DND-41 (cell line): Measurements from ENCODE around the gene GALNT13.

Experiments
- ATAC-seq: fragments of 200-7000 bp; cut with Tn5 transposase; 3 replicates; pipeline ENCODE4 v1.9.1; 2021; ENCODE audit warnings: low read depth; ENCODE audit not compliant: insufficient read depth
- DNase-seq: peaks from one replicate; pipeline ENCODE4 v3.0.0-alpha.2; 2020
- H2AFZ ChIP-seq: 2 replicates; pipeline ENCODE4 v1.6.0; 2012; ENCODE audit warnings: low read depth, low read length
- H3K27ac ChIP-seq: 2 replicates; pipeline ENCODE4 v1.5.1; 2012; ENCODE audit warnings: low read length, inconsistent platforms
- H3K27me3 ChIP-seq: fragments of 200-600 bp; sonication (generic); 2 replicates; pipeline ENCODE4 v1.6.0; 2012; ENCODE audit warnings: low read length, mild to moderate bottlenecking, inconsistent platforms; ENCODE audit not compliant: insufficient read depth, poor library complexity
- H3K36me3 ChIP-seq: 2 replicates; pipeline ENCODE4 v1.5.1; 2012; ENCODE audit warnings: low read length, inconsistent platforms; ENCODE audit not compliant: insufficient read depth
- H3K4me1 ChIP-seq: 2 replicates; pipeline ENCODE4 v1.5.1; 2012; ENCODE audit warnings: mild to moderate bottlenecking, low read length; ENCODE audit not compliant: insufficient read depth
- H3K4me2 ChIP-seq: 2 replicates; pipeline ENCODE4 v1.6.0; 2012; ENCODE audit warnings: mild to moderate bottlenecking, moderate library complexity, low read length, inconsistent platforms; ENCODE audit not compliant: insufficient read depth
- H3K4me3 ChIP-seq, 2 experiments: fragments of 200-600 bp in 1 of 2; shearing (Covaris generic) in 1 of 2; 2 replicates each; pipeline ENCODE4 v1.5.1; 2012 to 2016; ENCODE audit warnings: inconsistent platforms in 2 of 2, low read length in 2 of 2, mild to moderate bottlenecking in 2 of 2, low read depth in 1 of 2, moderate library complexity in 1 of 2
- H3K79me2 ChIP-seq: 2 replicates; pipeline ENCODE4 v1.6.0; 2012; ENCODE audit warnings: low read length, inconsistent platforms; ENCODE audit not compliant: insufficient read depth
- H3K9ac ChIP-seq: 2 replicates; pipeline ENCODE4 v1.6.0; 2012; ENCODE audit warnings: low read depth, mild to moderate bottlenecking, inconsistent platforms, low read length, moderate library complexity
- H3K9me3 ChIP-seq: 2 replicates; pipeline ENCODE4 v1.5.1; 2012; ENCODE audit warnings: low read length, moderate library complexity, mild to moderate bottlenecking, inconsistent platforms; ENCODE audit not compliant: insufficient read depth, severe bottlenecking
- H4K20me1 ChIP-seq: 2 replicates; pipeline ENCODE4 v1.6.0; 2012; ENCODE audit warnings: low read length; ENCODE audit not compliant: insufficient read depth
- CTCF ChIP-seq: IDR thresholded peaks from 2 replicates; pipeline ENCODE4 v1.5.1; 2012; ENCODE audit warnings: borderline replicate concordance, low read length, moderate library complexity, mild to moderate bottlenecking; ENCODE audit not compliant: poor library complexity, severe bottlenecking; ENCODE audit errors: extremely low read depth
- EZH2 ChIP-seq: IDR thresholded peaks from 3 replicates; pipeline ENCODE4 v1.6.1; 2012; ENCODE audit warnings: borderline replicate concordance, low read depth, mild to moderate bottlenecking, moderate library complexity, low read length, inconsistent platforms; ENCODE audit not compliant: severe bottlenecking

GALNT13 gene

GRCh38 chr2:153935511-153935910 lies 63.8 kb downstream of the GALNT13 start:
- no peak for DNase-seq
- H3K4me2 ChIP-seq, result no peak overlapping the region
- no peaks in the 10 kb centered on the region for H3K79me2 ChIP-seq
- no peaks in the 10 kb centered on the region for H3K4me1 ChIP-seq
- no peaks in the 10 kb centered on the region for H3K9me3 ChIP-seq
- no peak overlapping the region for H2AFZ ChIP-seq
- no peak overlapping the region for H3K9ac ChIP-seq
- H3K4me3 ChIP-seq, result no peak overlapping the region
- no peak for ATAC-seq
- H4K20me1 ChIP-seq, result no peaks in the 10 kb centered on the region
- no peak overlapping the region for H3K27ac ChIP-seq
- TF ChIP-seq EZH2 (no peak), CTCF (no peak)
- H3K36me3 ChIP-seq, result no peaks in the 10 kb centered on the region
- no peaks in the 10 kb centered on the region for H3K27me3 ChIP-seq

- Histone ChIP-seq H3K27me3 (no peaks in the 10 kb centered on the region), H3K36me3 (no peaks in the 10 kb centered on the region), H3K4me3 (no peak overlapping the region), H3K9ac (no peak overlapping the region), H4K20me1 (no peaks in the 10 kb centered on the region), H3K4me1 (no peaks in the 10 kb centered on the region), H3K4me2 (no peak overlapping the region), H3K9me3 (no peaks in the 10 kb centered on the region), H3K79me2 (no peaks in the 10 kb centered on the region), H2AFZ (no peak overlapping the region), H3K27ac (no peak overlapping the region)
- ATAC-seq (no peak), DNase-seq (no peak)
- TF ChIP-seq CTCF (no peak), EZH2 (no peak)
Measured at GRCh38 chr2:153939124-153939796, 67.5 kb downstream of the GALNT13 start.

GRCh38 chr2:153940511-153940910 lies 68.8 kb downstream of the GALNT13 start:
- H3K9ac ChIP-seq, result no peak overlapping the region
- no peak overlapping the region for H3K4me3 ChIP-seq
- H3K27ac ChIP-seq, result no peak overlapping the region
- H3K36me3 ChIP-seq, result no peaks in the 10 kb centered on the region
- ATAC-seq (no peak), DNase-seq (no peak)
- no peak for TF ChIP-seq EZH2
- TF ChIP-seq CTCF, result no peak
- no peaks in the 10 kb centered on the region for H4K20me1 ChIP-seq
- H3K9me3 ChIP-seq, result no peaks in the 10 kb centered on the region
- H3K27me3 ChIP-seq, result no peaks in the 10 kb centered on the region
- no peak overlapping the region for H3K4me2 ChIP-seq
- no peaks in the 10 kb centered on the region for H3K79me2 ChIP-seq
- no peak overlapping the region for H2AFZ ChIP-seq
- no peaks in the 10 kb centered on the region for H3K4me1 ChIP-seq
